MM.1S (cell line): ENCODE data around the gene ABCG2.

Source experiments
- CTCF ChIP-seq: fragments of 300-600 bp; sonication (generic); IDR thresholded peaks from 2 replicates; pipeline ENCODE4 v1.5.1; 2016; ENCODE audit warnings: antibody characterized with exemption, low read length, mixed read lengths
- EZH2 ChIP-seq: fragments of 300-600 bp; sonication (generic); optimal IDR thresholded peaks from 2 replicates; pipeline ENCODE3; 2017; ENCODE audit warnings: low read depth, mild to moderate bottlenecking, antibody characterized with exemption, low read length, mixed read lengths
- EZH2phosphoT487 ChIP-seq: fragments of 300-600 bp; sonication (generic); IDR thresholded peaks from 2 replicates; pipeline ENCODE4 v1.6.1; 2018; ENCODE audit warnings: antibody characterized with exemption, low read length

- no peak for TF ChIP-seq EZH2phosphoT487
- TF ChIP-seq CTCF = no peak
- no peak for TF ChIP-seq EZH2
Measured at GRCh38 chr4:88080626-88081025, 77.8 kb downstream of the ABCG2 start.
